HepG2 (cell line): ENCODE results near the gene PRSS22. TPM values are rescaled to one million over a fixed set of nuclear protein-coding genes. Genes with fewer than 3 reads are reported as not detected.

Experiments used
- AHR ChIP-seq: IDR thresholded peaks from 2 replicates; pipeline ENCODE4 v1.6.1; 2018; ENCODE audit warnings: missing genetic modification reagents, missing compliant biosample characterization
- BORCS8-MEF2B ChIP-seq: sonication (generic); formaldehyde crosslinking; IDR thresholded peaks from 2 replicates; pipeline ENCODE4 v1.8.0; 2022; ENCODE audit warnings: mild to moderate bottlenecking, missing genetic modification reagents
- CCDC6 ChIP-seq: sonication (generic); formaldehyde crosslinking; IDR thresholded peaks from 2 replicates; pipeline ENCODE4 v1.8.1; 2022; ENCODE audit warnings: mild to moderate bottlenecking, missing genetic modification reagents, moderate library complexity
- ETV5 ChIP-seq: IDR thresholded peaks from 2 replicates; pipeline ENCODE4 v1.6.1; 2018; ENCODE audit warnings: missing biosample characterization, missing genetic modification reagents, inconsistent platforms, borderline replicate concordance
- HMGXB4 ChIP-seq, 2 experiments: sonication (generic) in 1 of 2; formaldehyde crosslinking in 1 of 2; IDR thresholded peaks; 2 replicates each; pipeline versions ENCODE4 v1.4.0 to v1.6.1; 2018 to 2020; ENCODE audit warnings: missing genetic modification reagents in 2 of 2, borderline replicate concordance in 1 of 2, low read depth in 1 of 2, mild to moderate bottlenecking in 1 of 2, missing biosample characterization in 1 of 2
- HNF1A ChIP-seq, 2 experiments: sonication (generic) in 1 of 2; formaldehyde crosslinking in 1 of 2; IDR thresholded peaks; 2 replicates each; pipeline versions ENCODE4 v1.4.0 to v1.6.1; 2016 to 2020; ENCODE audit warnings: borderline replicate concordance in 1 of 2, low read depth in 1 of 2, mild to moderate bottlenecking in 1 of 2, missing genetic modification reagents in 1 of 2
- KLF6 ChIP-seq: IDR thresholded peaks from 2 replicates; pipeline ENCODE4 v1.8.0; 2016; ENCODE audit warnings: missing biosample characterization, missing genetic modification reagents
- POLR2G ChIP-seq: fragments of 200-400 bp; formaldehyde crosslinking; IDR thresholded peaks from 2 replicates; pipeline ENCODE4 v1.6.1; 2018; ENCODE audit warnings: mild to moderate bottlenecking, low read depth, low read length, moderate library complexity
- SATB2 ChIP-seq: sonication (generic); formaldehyde crosslinking; IDR thresholded peaks from 2 replicates; pipeline ENCODE4 v1.5.0; 2020; ENCODE audit warnings: missing genetic modification reagents
- U2AF2 ChIP-seq: fragments of 200-400 bp; formaldehyde crosslinking; IDR thresholded peaks from 2 replicates; pipeline ENCODE4 v1.6.1; 2017; ENCODE audit warnings: low read depth, mild to moderate bottlenecking, low read length
- ZNF143 ChIP-seq: sonication (generic); formaldehyde crosslinking; IDR thresholded peaks from 2 replicates; pipeline ENCODE4 v1.4.0; 2020; ENCODE audit warnings: missing genetic modification reagents
- ZNF232 ChIP-seq: sonication (generic); formaldehyde crosslinking; IDR thresholded peaks from 2 replicates; pipeline ENCODE4 v1.4.0; 2020; ENCODE audit warnings: missing genetic modification reagents, borderline replicate concordance
- ZNF552 ChIP-seq: sonication (generic); formaldehyde crosslinking; IDR thresholded peaks from 2 replicates; pipeline ENCODE4 v1.9.0; 2022; ENCODE audit warnings: missing genetic modification reagents, mild to moderate bottlenecking, borderline replicate concordance
- ZNF605 ChIP-seq: sonication (generic); formaldehyde crosslinking; IDR thresholded peaks from 2 replicates; pipeline ENCODE4 v1.8.0; 2022; ENCODE audit warnings: mild to moderate bottlenecking, missing genetic modification reagents
- ZNF687 ChIP-seq: sonication (generic); formaldehyde crosslinking; IDR thresholded peaks from 2 replicates; pipeline ENCODE4 v1.5.1; 2020; ENCODE audit warnings: mild to moderate bottlenecking, missing genetic modification reagents, moderate library complexity
- ZNF775 ChIP-seq: sonication (generic); formaldehyde crosslinking; IDR thresholded peaks from 2 replicates; pipeline ENCODE4 v1.4.0; 2020; ENCODE audit warnings: missing genetic modification reagents, mild to moderate bottlenecking, moderate library complexity, borderline replicate concordance
- ZNF781 ChIP-seq: sonication (generic); formaldehyde crosslinking; IDR thresholded peaks from 2 replicates; pipeline ENCODE4 v1.5.1; 2020; ENCODE audit warnings: borderline replicate concordance, mild to moderate bottlenecking, missing genetic modification reagents; ENCODE audit errors: not compliant biosample characterization
- ZSCAN30 ChIP-seq: sonication (generic); formaldehyde crosslinking; IDR thresholded peaks from 2 replicates; pipeline ENCODE4 v1.5.0; 2020; ENCODE audit warnings: mild to moderate bottlenecking, missing genetic modification reagents
- polyA plus RNA-seq, 8 experiments: library from polyadenylated mRNA; depleted of rRNA in 3 of 8; stranded (reverse) in 7 of 8; unstranded in 1 of 8; fragments of >200 nt; fragmentation: Illumina TruSeq in 4 of 8; extraction: Trizol in 4 of 8; gene quantifications; 2 replicates each; pipeline versions ENCODE4 v1.2.1 to v1.2.3, GENCODE V29; 2011 to 2016; ENCODE audit warnings: low read depth in 4 of 8, missing spikeins in 1 of 8, mixed read lengths in 1 of 8; ENCODE audit not compliant: insufficient read depth in 1 of 8
- total RNA-seq, 5 experiments: library from RNA; depleted of rRNA; stranded (reverse); fragments of >200 nt; fragmentation: Illumina TruSeq; extraction: Trizol; gene quantifications; 2 replicates each; pipeline ENCODE4 v1.2.3, GENCODE V29; 2016; ENCODE audit warnings: low read depth in 1 of 5

Gene PRSS22
- total and polyA plus RNA-seq, 2 of the 13 experiments (the other 11 are each of a cell fraction or from before 2014, with no cell fraction given) = 0.24 to 0.32 TPM

GRCh38 chr16:2835638-2836493 lies 22.1 kb downstream of the PRSS22 start (continued):
- TF ChIP-seq HNF1A (IDR thresholded peaks at IDR 0.05; ENCODE audit: low read depth) = no peak
- TF ChIP-seq HNF1A (CRISPR knock-in tag; IDR thresholded peaks at IDR 0.05; ENCODE audit: borderline replicate concordance) = no peak
- TF ChIP-seq ETV5 (CRISPR knock-in tag) = peak; percentile 69; the same call in 1 of the 2 replicates
- TF ChIP-seq ZNF775 (CRISPR knock-in tag) = no peak
- no peak for TF ChIP-seq POLR2G
- TF ChIP-seq ZNF232 (CRISPR knock-in tag) = no peak
- TF ChIP-seq U2AF2 = no peak
- no peak for TF ChIP-seq KLF6 (CRISPR knock-in tag)
- no peak for TF ChIP-seq SATB2 (CRISPR knock-in tag)
- TF ChIP-seq HMGXB4 (CRISPR knock-in tag; IDR thresholded peaks at IDR 0.05; ENCODE audit: borderline replicate concordance in 1 of 2, low read depth in 1 of 2) = no peak
- TF ChIP-seq BORCS8-MEF2B (CRISPR knock-in tag) = no peak
- 0 out of 2 replicates have a peak, but pooled peaks have one; percentile 18 for TF ChIP-seq ZNF143
- TF ChIP-seq ZNF781 (CRISPR knock-in tag) = no peak
- TF ChIP-seq AHR (CRISPR knock-in tag) = 0 out of 2 replicates have a peak, but pooled peaks have one; percentile 23
- TF ChIP-seq ZSCAN30 (CRISPR knock-in tag) = no peak
- no peak for TF ChIP-seq ZNF552 (CRISPR knock-in tag)
- no peak for TF ChIP-seq CCDC6
- TF ChIP-seq ZNF605 = 0 out of 2 replicates have a peak, but pooled peaks have one; percentile 25
- peak; percentile 66 for TF ChIP-seq ZNF687
